Panc1 (cell line): ENCODE data around the gene PNMA1. TPM values are rescaled to one million over a fixed set of nuclear protein-coding genes. Genes with fewer than 3 reads are reported as not detected.

Experiments used
- ATAC-seq: fragments of 200-7000 bp; cut with Tn5 transposase; 2 replicates; pipeline ENCODE4 v1.9.1; 2020; ENCODE audit warnings: mild to moderate bottlenecking, moderate library complexity
- BruUV-seq: library from RNA; stranded (reverse); fragments of 400-500 nt; replicated peaks from 2 replicates; lab custom pipeline; 2021; lab: Mats Ljungman, UMichigan
- CTCF ChIA-PET: fragments of 300-600 bp; sonication (Branson Sonifier 250); formaldehyde crosslinking; loops from one replicate; lab custom pipeline; 2022; ENCODE audit warnings: antibody characterized with exemption; lab: Charles Lee
- POLR2A ChIA-PET: fragments of 300-600 bp; sonication (Branson Sonifier 250); formaldehyde crosslinking; loops from one replicate; lab custom pipeline; 2022; ENCODE audit warnings: antibody characterized with exemption; lab: Charles Lee
- DNase-seq: peaks from one replicate; pipeline ENCODE4 v3.0.0-alpha.2; 2010; ENCODE audit warnings: low read depth, low spot score
- H3K27ac ChIP-seq: 2 replicates; pipeline ENCODE4 v1.5.1; 2011; ENCODE audit warnings: mild to moderate bottlenecking, low read length, inconsistent platforms
- H3K27me3 ChIP-seq: fragments of 200-500 bp; sonication (Bioruptor generic); 2 replicates; pipeline ENCODE4 v1.6.0; 2014; ENCODE audit warnings: low read length, inconsistent platforms; ENCODE audit not compliant: control insufficient read depth, insufficient read depth
- H3K36me3 ChIP-seq: fragments of 200-500 bp; sonication (Bioruptor generic); 2 replicates; pipeline ENCODE4 v1.5.1; 2014; ENCODE audit warnings: inconsistent platforms, mild to moderate bottlenecking, low read length, moderate library complexity; ENCODE audit not compliant: control insufficient read depth, insufficient read depth
- H3K4me1 ChIP-seq: 2 replicates; pipeline ENCODE4 v1.5.1; 2011; ENCODE audit warnings: inconsistent platforms, mild to moderate bottlenecking, low read length, moderate library complexity; ENCODE audit not compliant: control insufficient read depth, insufficient read depth
- H3K4me3 ChIP-seq, 2 experiments: 2 replicates each; pipeline ENCODE4 v1.5.1; 2011 to 2012; ENCODE audit warnings: low read depth in 2 of 2, low read length in 2 of 2, mild to moderate bottlenecking in 2 of 2, inconsistent platforms in 1 of 2, moderate library complexity in 1 of 2
- H3K9me3 ChIP-seq: fragments of 200-500 bp; sonication (Bioruptor generic); 2 replicates; pipeline ENCODE4 v1.5.1; 2014; ENCODE audit warnings: low read depth, mild to moderate bottlenecking, inconsistent platforms, low read length, moderate library complexity; ENCODE audit not compliant: control insufficient read depth, insufficient read depth
- CTCF ChIP-seq: fragments of 450-650 bp; IDR thresholded peaks from 2 replicates; pipeline ENCODE4 v1.5.1; 2017; ENCODE audit warnings: mild to moderate bottlenecking
- POLR2AphosphoS5 ChIP-seq: IDR thresholded peaks from 2 replicates; pipeline ENCODE4 v1.6.1; 2012; ENCODE audit warnings: mild to moderate bottlenecking, low read depth, low read length, moderate library complexity
- SIN3A ChIP-seq: IDR thresholded peaks from 2 replicates; pipeline ENCODE4 v1.6.1; 2012; ENCODE audit warnings: low read depth, mild to moderate bottlenecking, low read length, moderate library complexity, borderline replicate concordance; ENCODE audit not compliant: insufficient read depth
- TCF7L2 ChIP-seq: IDR thresholded peaks from 2 replicates; pipeline ENCODE4 v1.6.1; 2011; ENCODE audit warnings: mild to moderate bottlenecking, low read depth, low read length, inconsistent platforms
- in situ Hi-C: cut with HindIII; loops from 2 replicates; pipeline ENCODE4 v1.10.0; 2016; ENCODE audit warnings: low sequenced_read_pairs, low pct_unique_long_range_greater_than_20kb
- intact Hi-C: fragments of 100-400 bp; cut with micrococcal nuclease; formaldehyde crosslinking; loops from one replicate; pipeline ENCODE4 v1.10.0; 2022; ENCODE audit not compliant: unreplicated experiment
- microRNA-seq: library from miRNA; unstranded; fragments of <30 nt; microRNA quantifications from one replicate; pipeline ENCODE4 v1.1.0, GENCODE V29; 2020; ENCODE audit not compliant: unreplicated experiment
- total RNA-seq: library from RNA; stranded (reverse); gene quantifications from one replicate; pipeline ENCODE4 v1.2.1, GENCODE V29; 2021; ENCODE audit not compliant: unreplicated experiment
- TF ChIP-seq, protein P1 (sequence below), 2 experiments: IDR thresholded peaks; 2 replicates each; pipeline ENCODE4 v1.6.1; 2011 to 2012; ENCODE audit warnings: low read depth in 2 of 2, control low read depth in 1 of 2, low read length in 1 of 2, mild to moderate bottlenecking in 1 of 2, moderate library complexity in 1 of 2; ENCODE audit not compliant: insufficient read depth in 1 of 2

Gene PNMA1
- total RNA-seq, 1 experiment from 2014 or later, result 49.7 TPM

DNA sequence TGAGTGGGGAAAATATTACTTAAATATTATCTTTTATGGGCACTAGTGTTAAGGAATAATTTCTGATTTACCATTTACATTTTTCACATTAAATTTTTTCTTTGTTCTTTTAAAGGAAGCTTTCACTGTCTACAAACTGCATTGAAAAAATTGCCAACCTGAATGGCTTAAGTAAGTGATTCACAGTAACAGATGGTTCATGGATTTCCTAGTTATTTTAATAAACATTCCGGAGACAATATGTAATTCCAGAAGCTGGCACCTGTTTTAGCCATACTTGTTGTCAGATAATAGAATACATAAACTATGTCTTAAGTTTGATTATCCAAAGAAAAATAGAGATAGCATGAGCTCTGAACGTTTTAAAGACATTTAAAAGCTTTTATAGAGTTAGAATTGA is 52.3 kb downstream of the PNMA1 start:
- DNase-seq (no peak), ATAC-seq (no peak)
- ChIA-PET CTCF (no interaction called here), POLR2A (interaction anchor here (0.5 kb wide), 1 partner anchor 649 kb away, joined by 3 read pairs; no protein-coding TSS in a partner anchor)
- Histone ChIP-seq H3K27me3 (no peaks in the 10 kb centered on the region), H3K9me3 (no peaks in the 10 kb centered on the region), H3K4me3 (no peak overlapping the region), H3K4me1 (peaks cover 5% of the 10 kb centered on the region), H3K36me3 (no peaks in the 10 kb centered on the region; the same call in 1 of the 2 replicates), H3K27ac (no peak overlapping the region)
- no TSS peak for BruUV-seq
- in situ Hi-C loops, result no loop called here
- intact Hi-C loops, result no loop called here
- TF ChIP-seq, protein P1, sequence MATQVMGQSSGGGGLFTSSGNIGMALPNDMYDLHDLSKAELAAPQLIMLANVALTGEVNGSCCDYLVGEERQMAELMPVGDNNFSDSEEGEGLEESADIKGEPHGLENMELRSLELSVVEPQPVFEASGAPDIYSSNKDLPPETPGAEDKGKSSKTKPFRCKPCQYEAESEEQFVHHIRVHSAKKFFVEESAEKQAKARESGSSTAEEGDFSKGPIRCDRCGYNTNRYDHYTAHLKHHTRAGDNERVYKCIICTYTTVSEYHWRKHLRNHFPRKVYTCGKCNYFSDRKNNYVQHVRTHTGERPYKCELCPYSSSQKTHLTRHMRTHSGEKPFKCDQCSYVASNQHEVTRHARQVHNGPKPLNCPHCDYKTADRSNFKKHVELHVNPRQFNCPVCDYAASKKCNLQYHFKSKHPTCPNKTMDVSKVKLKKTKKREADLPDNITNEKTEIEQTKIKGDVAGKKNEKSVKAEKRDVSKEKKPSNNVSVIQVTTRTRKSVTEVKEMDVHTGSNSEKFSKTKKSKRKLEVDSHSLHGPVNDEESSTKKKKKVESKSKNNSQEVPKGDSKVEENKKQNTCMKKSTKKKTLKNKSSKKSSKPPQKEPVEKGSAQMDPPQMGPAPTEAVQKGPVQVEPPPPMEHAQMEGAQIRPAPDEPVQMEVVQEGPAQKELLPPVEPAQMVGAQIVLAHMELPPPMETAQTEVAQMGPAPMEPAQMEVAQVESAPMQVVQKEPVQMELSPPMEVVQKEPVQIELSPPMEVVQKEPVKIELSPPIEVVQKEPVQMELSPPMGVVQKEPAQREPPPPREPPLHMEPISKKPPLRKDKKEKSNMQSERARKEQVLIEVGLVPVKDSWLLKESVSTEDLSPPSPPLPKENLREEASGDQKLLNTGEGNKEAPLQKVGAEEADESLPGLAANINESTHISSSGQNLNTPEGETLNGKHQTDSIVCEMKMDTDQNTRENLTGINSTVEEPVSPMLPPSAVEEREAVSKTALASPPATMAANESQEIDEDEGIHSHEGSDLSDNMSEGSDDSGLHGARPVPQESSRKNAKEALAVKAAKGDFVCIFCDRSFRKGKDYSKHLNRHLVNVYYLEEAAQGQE (IDR thresholded peaks at IDR 0.05; ENCODE audit: insufficient read depth in 1 of 2, low read depth in 2 of 2, low read length in 1 of 2), result no peak
- no peak for TF ChIP-seq TCF7L2
- TF ChIP-seq CTCF, result no peak
- no peak for TF ChIP-seq SIN3A
- no peak for TF ChIP-seq POLR2AphosphoS5

Small RNA genes within 50 kb of the gene (microRNA-seq; reads per million reads assigned to microRNA genes)
- not detected for gene MIR4505

Other genes with a start within 250 kb of the PNMA1 start
- gene RIOX1, start 223.5 kb downstream of the PNMA1 start, total RNA-seq, result 16.7 TPM
- 6.4 TPM for gene ACOT1, start 177.2 kb downstream of the PNMA1 start, total RNA-seq
- not detected for gene HEATR4, start 155.4 kb downstream of the PNMA1 start, total RNA-seq
- gene ACOT2, start 145.2 kb downstream of the PNMA1 start, total RNA-seq, result 24.9 TPM
- 2.7 TPM for gene ACOT4, start 122.5 kb downstream of the PNMA1 start, total RNA-seq
- not detected for gene ACOT6, start 101.9 kb downstream of the PNMA1 start, total RNA-seq
- 15.2 TPM for gene DNAL1, start 69.4 kb downstream of the PNMA1 start, total RNA-seq
- gene PTGR2, start 137.4 kb upstream of the PNMA1 start, total RNA-seq, result 17.1 TPM
- gene ZNF410, start 172.5 kb upstream of the PNMA1 start, total RNA-seq, result 31.2 TPM
- gene FAM161B, start 235.7 kb upstream of the PNMA1 start, total RNA-seq, result 2.2 TPM
- 18.5 TPM for gene COQ6, start 235.9 kb upstream of the PNMA1 start, total RNA-seq